ENCODE results near the gene GSTO1. TPM values are rescaled to one million over a fixed set of nuclear protein-coding genes. Genes with fewer than 3 reads are reported as not detected.

Gene GSTO1
- polyA plus RNA-seq, 3 donors = 131 to 581 (median 495) TPM

DNA sequence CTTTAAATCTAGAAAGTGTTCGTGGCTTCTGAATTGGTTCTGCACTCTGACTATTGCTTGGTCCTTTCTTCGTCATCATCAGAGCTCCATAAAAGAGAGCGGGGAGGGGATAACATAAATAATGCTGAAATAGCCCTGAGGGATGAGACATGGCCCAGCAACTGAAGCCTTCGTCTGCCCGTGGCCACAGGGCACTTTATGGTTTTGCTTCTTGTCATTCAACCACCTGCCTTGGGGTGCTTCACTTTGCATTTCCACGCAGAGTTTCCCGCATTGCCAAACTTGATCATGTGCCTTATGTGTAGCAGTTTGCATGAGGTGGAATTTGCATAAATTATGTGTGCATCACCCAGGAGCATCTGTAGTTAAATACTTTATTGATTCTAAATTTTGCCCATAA is 30.2 kb downstream of the GSTO1 start:
- H2AFZ ChIP-seq (ENCODE audit: insufficient read depth, low read depth, low read length, poor library complexity, severe bottlenecking) = no peak overlapping the region
- no peak overlapping the region for H3K27ac ChIP-seq (ENCODE audit: low read depth in 1 of 2, low read length in 2 of 2)
- peak in 1 of 3 donors; percentile 40 for DNase-seq
- no peak overlapping the region for H3K4me3 Mint-ChIP-seq
- no peak overlapping the region for H3K4me2 ChIP-seq (replicated peaks; ENCODE audit: extremely low read depth, low read length, poor library complexity, severe bottlenecking)
- no peaks in the 10 kb centered on the region for H4K20me1 ChIP-seq (ENCODE audit: insufficient read depth, low read length)
- no peaks in the 10 kb centered on the region for H3K36me3 Mint-ChIP-seq
- no peaks in the 10 kb centered on the region for H3K9me3 Mint-ChIP-seq
- intact Hi-C loops (cut with micrococcal nuclease) = no loop called here
- no peaks in the 10 kb centered on the region for H3K79me2 ChIP-seq (ENCODE audit: insufficient read depth, low read length)
- no peaks in the 10 kb centered on the region for H3K9me3 ChIP-seq (replicated peaks in 1 of 2; ENCODE audit: control insufficient read depth in 1 of 2, insufficient read depth in 1 of 2, low read length in 2 of 2)
- no peak overlapping the region for H3K4me3 ChIP-seq (replicated peaks in 1 of 3; ENCODE audit: low read depth in 2 of 3, low read length in 3 of 3)
- no peak overlapping the region for H3K27ac Mint-ChIP-seq
- TF ChIP-seq, protein P1, sequence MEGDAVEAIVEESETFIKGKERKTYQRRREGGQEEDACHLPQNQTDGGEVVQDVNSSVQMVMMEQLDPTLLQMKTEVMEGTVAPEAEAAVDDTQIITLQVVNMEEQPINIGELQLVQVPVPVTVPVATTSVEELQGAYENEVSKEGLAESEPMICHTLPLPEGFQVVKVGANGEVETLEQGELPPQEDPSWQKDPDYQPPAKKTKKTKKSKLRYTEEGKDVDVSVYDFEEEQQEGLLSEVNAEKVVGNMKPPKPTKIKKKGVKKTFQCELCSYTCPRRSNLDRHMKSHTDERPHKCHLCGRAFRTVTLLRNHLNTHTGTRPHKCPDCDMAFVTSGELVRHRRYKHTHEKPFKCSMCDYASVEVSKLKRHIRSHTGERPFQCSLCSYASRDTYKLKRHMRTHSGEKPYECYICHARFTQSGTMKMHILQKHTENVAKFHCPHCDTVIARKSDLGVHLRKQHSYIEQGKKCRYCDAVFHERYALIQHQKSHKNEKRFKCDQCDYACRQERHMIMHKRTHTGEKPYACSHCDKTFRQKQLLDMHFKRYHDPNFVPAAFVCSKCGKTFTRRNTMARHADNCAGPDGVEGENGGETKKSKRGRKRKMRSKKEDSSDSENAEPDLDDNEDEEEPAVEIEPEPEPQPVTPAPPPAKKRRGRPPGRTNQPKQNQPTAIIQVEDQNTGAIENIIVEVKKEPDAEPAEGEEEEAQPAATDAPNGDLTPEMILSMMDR (IDR thresholded peaks at IDR 0.05) = no peak
- no peaks in the 10 kb centered on the region for H3K36me3 ChIP-seq (replicated peaks in 1 of 2; ENCODE audit: control insufficient read depth in 1 of 2, insufficient read depth in 2 of 2, low read length in 2 of 2)
- H3K9ac ChIP-seq (ENCODE audit: insufficient read depth, low read length, poor library complexity, severe bottlenecking) = no peak overlapping the region
- no peaks in the 10 kb centered on the region for H3K4me1 ChIP-seq (ENCODE audit: control insufficient read depth in 1 of 2, insufficient read depth in 2 of 2, low read length in 2 of 2)
- peaks cover 7% of the 10 kb centered on the region for H3K4me1 Mint-ChIP-seq
- no peaks in the 10 kb centered on the region for H3K27me3 ChIP-seq (ENCODE audit: control insufficient read depth in 2 of 2, insufficient read depth in 2 of 2, low read length in 2 of 2)
- H3K27me3 Mint-ChIP-seq (ENCODE audit: low read depth in 3 of 3) = peaks cover 1 to 7% (median 3%) of the 10 kb centered on the region in 3 donors
- 76% methylated on average over 5 of the region's 7 CpGs for WGBS (ENCODE audit: insufficient coverage)

DNA sequence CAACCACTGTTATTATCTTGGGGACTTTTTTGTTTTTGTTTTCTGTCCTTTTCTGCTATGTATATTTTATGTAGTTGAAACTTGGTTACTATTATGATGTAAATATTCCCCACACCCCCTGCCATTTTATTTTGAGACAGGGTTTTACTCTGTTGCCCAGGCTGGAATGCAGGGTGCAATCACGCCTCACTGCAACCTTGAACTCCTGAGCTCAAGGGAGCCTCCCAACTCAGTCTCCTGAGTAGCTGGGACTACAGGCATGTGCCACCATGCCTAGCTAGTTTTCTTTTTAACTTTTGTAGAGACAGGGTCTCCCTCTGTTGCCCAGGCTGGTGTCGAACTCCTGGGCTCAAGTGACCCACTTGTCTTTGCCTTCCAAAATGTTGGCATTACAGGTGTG is 32.2 kb downstream of the GSTO1 start:
- WGBS (ENCODE audit: insufficient coverage) = 100% methylated on average over 2 of the region's 2 CpGs
- no peaks in the 10 kb centered on the region for H3K9me3 Mint-ChIP-seq
- peaks cover 3 to 5% of the 10 kb centered on the region in 2 donors for H3K4me1 ChIP-seq (ENCODE audit: control insufficient read depth in 1 of 2, insufficient read depth in 2 of 2, low read length in 2 of 2)
- H3K9me3 ChIP-seq (replicated peaks in 1 of 2; ENCODE audit: control insufficient read depth in 1 of 2, insufficient read depth in 1 of 2, low read length in 2 of 2) = no peaks in the 10 kb centered on the region
- no peak overlapping the region for H3K4me3 ChIP-seq (replicated peaks in 1 of 3; ENCODE audit: low read depth in 2 of 3, low read length in 3 of 3)
- H3K27me3 Mint-ChIP-seq (ENCODE audit: low read depth in 3 of 3) = peaks cover 1 to 11% (median 6%) of the 10 kb centered on the region in 3 donors
- no peak overlapping the region for H2AFZ ChIP-seq (ENCODE audit: insufficient read depth, low read depth, low read length, poor library complexity, severe bottlenecking)
- no peaks in the 10 kb centered on the region for H3K36me3 ChIP-seq (replicated peaks in 1 of 2; ENCODE audit: control insufficient read depth in 1 of 2, insufficient read depth in 2 of 2, low read length in 2 of 2)
- H4K20me1 ChIP-seq (ENCODE audit: insufficient read depth, low read length) = no peaks in the 10 kb centered on the region
- no peak overlapping the region for H3K4me2 ChIP-seq (replicated peaks; ENCODE audit: extremely low read depth, low read length, poor library complexity, severe bottlenecking)
- no peak overlapping the region for H3K9ac ChIP-seq (ENCODE audit: insufficient read depth, low read length, poor library complexity, severe bottlenecking)
- H3K4me3 Mint-ChIP-seq = no peak overlapping the region
- H3K79me2 ChIP-seq (ENCODE audit: insufficient read depth, low read length) = no peaks in the 10 kb centered on the region
- intact Hi-C loops (cut with micrococcal nuclease) = no loop called here
- peaks cover 18% of the 10 kb centered on the region for H3K4me1 Mint-ChIP-seq
- H3K27me3 ChIP-seq (ENCODE audit: control insufficient read depth in 2 of 2, insufficient read depth in 2 of 2, low read length in 2 of 2) = no peaks in the 10 kb centered on the region
- no peak for DNase-seq
- TF ChIP-seq, protein P1 (IDR thresholded peaks at IDR 0.05) = no peak
- H3K27ac ChIP-seq (ENCODE audit: low read depth in 1 of 2, low read length in 2 of 2) = no peak overlapping the region
- no peaks in the 10 kb centered on the region for H3K36me3 Mint-ChIP-seq
- no peak overlapping the region for H3K27ac Mint-ChIP-seq
